ENCODE data around the gene WDR5.

WDR5 gene

GRCh38 chr9:134174526-134175290 is 38.8 kb downstream of the WDR5 start:
- DNase-seq (ENCODE audit: low read depth): no peak

- no peak for DNase-seq (ENCODE audit: low read depth)
Observed at GRCh38 chr9:134175291-134175807, 39.5 kb downstream of the WDR5 start.

- no peak for DNase-seq (ENCODE audit: low read depth)
Observed at GRCh38 chr9:134175808-134176598, 40.1 kb downstream of the WDR5 start.

GRCh38 chr9:134176599-134176968 is 40.7 kb downstream of the WDR5 start:
- no peak for DNase-seq (ENCODE audit: low read depth)

- DNase-seq (ENCODE audit: low read depth): no peak
Observed at GRCh38 chr9:134177186-134177585, 41.3 kb downstream of the WDR5 start.

GRCh38 chr9:134177624-134178393 is 41.9 kb downstream of the WDR5 start:
- no peak for DNase-seq (ENCODE audit: low read depth)

- DNase-seq (ENCODE audit: low read depth): no peak
Observed at GRCh38 chr9:134178394-134178767, 42.5 kb downstream of the WDR5 start.

GRCh38 chr9:134178768-134179551 is 43.1 kb downstream of the WDR5 start:
- DNase-seq (ENCODE audit: low read depth): no peak

GRCh38 chr9:134179595-134179917 is 43.7 kb downstream of the WDR5 start:
- no peak for DNase-seq (ENCODE audit: low read depth)

GRCh38 chr9:134179918-134180785 is 44.3 kb downstream of the WDR5 start:
- no peak for DNase-seq (ENCODE audit: low read depth)

GRCh38 chr9:134180786-134181647 is 45.1 kb downstream of the WDR5 start:
- no peak for DNase-seq (ENCODE audit: low read depth)

- DNase-seq (ENCODE audit: low read depth): no peak
Observed at GRCh38 chr9:134181648-134182034, 45.8 kb downstream of the WDR5 start.

GRCh38 chr9:134182554-134183085 is 46.7 kb downstream of the WDR5 start:
- DNase-seq (ENCODE audit: low read depth): no peak

GRCh38 chr9:134185536-134186011 is 49.7 kb downstream of the WDR5 start:
- DNase-seq (ENCODE audit: low read depth): no peak

GRCh38 chr9:134186471-134187109 is 50.7 kb downstream of the WDR5 start:
- DNase-seq (ENCODE audit: low read depth): no peak

- no peak for DNase-seq (ENCODE audit: low read depth)
Observed at GRCh38 chr9:134187110-134187531, 51.2 kb downstream of the WDR5 start.

GRCh38 chr9:134187891-134188385 is 52.1 kb downstream of the WDR5 start:
- DNase-seq (ENCODE audit: low read depth): no peak

- no peak for DNase-seq (ENCODE audit: low read depth)
Observed at GRCh38 chr9:134188386-134189144, 52.7 kb downstream of the WDR5 start.
